HG02588 (cell line): Measurements from ENCODE around the gene CENPV.

ENCODE experiments used
- ATAC-seq: cut with Tn5 transposase; IDR thresholded peaks from one replicate; pipeline ENCODE4 v1.9.1; 2021; ENCODE audit warnings: mild to moderate bottlenecking, moderate library complexity; ENCODE audit not compliant: unreplicated experiment

Gene CENPV

DNA sequence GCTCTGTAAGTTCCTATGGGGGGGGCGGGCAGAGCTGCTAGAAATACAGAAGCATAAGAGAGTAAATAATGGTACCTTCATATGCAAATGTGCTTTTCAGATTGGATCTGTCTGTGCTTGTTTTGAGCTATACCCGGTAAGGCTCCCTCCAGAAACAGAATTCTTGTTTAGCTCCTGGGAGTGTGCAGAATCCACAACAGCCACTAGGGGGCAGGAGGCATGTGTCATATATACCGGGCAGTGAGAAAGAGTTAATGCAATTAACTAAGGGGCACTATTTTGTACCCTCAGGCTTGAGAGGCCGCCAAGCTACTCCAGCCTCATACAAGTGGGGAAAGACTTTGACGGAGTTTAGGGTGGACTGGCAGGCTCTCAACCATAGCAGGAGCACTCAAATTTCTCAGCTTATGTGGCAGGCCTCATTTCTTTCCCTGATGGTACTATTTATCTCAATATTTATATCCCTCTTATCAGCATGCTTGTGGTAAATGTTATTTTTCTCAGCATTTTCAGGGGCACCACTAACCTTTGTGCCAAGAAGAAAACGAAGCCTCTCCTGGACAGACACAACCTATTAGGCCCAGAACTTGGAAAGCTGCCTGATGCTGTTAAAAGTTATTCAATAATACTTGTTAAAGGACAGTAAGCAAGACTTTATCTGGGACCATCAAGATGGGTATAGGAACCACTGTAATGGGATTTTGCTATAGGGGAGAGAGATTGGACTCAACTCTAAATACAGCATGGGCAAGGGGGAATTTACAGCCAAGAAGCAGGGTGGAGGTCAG lies 10.7 kb upstream of the CENPV start:
- peak; percentile 68 for ATAC-seq

DNA sequence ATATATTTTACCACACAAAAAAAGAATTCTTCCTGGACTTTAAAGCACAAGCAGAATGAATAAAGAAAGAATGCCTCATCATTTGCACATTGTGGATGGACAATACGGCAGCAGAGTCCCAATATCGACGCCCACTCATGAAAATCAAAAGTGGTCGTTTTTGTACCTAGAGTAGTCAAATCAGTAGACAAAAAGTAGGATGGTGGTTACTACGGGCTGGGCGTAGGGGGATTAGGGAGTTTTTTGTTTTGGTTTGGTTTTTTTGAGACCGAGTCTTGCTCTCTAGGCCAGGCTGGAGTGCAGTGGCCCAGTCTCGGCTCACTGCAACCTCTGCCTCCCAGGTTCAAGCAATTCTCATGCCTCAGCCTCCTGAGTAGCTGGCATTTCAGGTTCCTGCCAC lies 8.6 kb upstream of the CENPV start:
- ATAC-seq = no peak

DNA sequence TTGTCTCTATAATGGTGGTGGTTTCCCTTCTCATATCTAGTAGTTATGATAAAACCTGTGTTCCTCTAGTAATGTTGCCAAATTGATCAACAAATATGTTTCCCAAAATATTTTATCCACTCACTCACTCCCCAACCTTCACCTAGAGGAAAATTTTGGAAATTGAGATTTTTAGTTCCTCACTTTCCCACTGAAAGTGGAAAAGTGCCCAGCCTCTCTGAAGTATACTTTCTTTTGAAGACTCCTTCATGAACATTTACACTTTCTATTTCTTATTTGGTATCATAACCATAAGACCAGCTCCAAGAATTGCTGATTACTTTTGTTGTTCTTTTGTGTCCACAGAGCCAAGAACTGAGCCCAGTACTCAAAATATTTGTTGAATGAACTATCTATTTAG lies 5.1 kb upstream of the CENPV start:
- no peak for ATAC-seq

DNA sequence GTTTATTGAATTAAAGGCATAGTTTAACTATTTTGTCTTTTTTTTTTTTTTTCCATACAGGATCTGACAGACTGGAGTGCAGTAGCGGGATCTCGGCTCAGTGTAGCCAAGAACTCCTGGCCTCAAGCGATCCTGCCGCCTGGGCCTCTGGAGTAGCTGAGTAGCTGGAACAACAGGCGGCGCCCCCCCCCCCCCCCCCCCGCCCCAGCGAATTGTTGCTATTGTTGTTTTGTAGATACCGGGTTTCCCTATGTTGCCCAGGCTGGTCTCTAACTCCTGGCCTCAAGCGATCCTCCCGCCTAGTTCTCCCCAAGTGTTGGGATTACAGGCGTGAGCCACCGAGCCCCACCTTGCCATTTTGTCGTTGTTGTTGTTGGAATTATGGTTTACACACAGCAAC lies 1.3 kb upstream of the CENPV start:
- no peak for ATAC-seq

DNA sequence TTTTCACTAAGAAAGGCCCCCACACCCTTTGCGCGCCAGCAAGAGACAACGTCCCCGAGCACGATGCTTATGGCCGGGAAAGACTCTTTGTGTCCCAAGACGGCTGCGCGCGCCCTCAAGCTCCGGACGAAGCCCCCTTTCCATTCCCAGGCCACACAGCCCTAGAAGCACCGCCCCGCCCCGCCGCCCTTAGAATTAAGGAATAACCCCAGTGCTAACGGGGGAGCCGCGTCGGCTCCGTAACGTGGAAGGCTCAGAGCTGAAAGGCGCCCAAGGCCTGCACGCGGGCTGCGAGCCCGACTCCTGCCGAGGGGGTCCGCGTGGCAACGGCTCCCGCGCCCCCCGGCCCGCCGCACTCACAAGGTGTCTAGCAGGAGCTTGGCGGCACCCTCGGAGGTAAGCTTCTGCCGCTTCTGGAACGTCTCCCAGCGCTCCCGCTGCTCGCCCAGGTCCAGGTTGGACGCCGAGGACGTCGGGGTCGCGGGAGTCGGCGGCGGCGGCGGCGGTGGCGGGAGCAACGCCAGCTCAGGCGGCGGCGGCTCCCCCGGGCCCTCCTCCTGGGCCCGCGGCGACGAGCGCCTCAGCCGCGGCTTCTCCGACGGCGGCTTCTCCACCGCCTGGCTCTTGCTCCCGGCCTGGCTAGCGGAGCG lies 477 bp downstream of the CENPV start:
- ATAC-seq = peak; percentile 43

DNA sequence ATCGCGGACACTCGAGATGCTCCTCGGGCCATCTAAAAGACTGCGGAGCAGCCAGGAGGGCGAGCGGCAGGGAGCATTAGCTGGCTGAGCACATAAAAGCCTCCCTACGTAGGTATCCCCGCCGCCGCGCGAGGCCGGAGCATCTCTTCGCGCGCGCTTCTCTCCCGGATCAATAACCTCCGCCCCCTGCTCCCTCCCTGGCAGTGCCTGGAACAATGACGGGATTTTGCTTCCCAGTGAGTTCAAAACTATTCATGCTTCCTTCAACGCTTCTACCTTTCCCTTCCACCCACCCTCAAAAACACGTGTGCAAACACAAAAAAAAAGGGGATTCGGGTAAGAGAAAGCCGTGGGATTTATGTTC lies 984 bp downstream of the CENPV start:
- no peak for ATAC-seq

DNA sequence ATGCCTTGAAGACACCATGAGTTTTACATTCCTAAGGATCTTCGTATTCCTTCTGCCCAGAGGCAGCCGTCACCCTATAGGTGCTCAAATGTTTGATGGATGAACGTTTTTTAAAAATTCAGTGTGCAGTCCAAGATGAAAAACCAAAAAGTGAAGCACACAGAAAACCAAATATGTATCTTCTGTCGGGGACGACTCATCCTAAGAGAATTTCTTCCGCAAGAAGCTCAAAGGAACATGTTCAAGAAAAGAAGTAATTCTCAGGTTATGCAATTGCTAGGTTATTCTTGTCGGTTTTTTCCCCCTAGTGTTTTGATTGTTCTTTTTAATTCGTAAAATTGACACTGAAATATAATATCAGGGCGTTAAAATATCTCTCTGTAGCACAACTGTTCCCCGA lies 1.4 kb downstream of the CENPV start:
- no peak for ATAC-seq

DNA sequence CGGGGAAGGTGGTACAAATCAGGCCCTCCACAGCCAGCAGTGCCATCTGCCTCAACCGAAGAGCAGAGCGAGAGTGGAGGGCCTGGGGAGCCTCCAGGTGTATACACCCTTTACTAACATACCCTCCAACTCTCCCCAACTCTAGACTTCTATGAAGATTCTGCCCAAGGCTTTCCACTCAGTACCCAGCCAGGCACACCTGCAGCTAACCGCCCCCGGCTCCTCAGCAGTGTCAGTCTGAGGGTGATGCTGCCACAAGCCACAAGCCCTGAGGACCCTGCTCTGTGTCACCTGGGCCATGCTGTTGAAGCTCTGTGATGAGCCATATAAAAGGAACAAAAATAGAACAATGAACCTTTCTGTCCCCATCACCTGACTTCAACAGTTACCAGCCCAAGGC lies 3.8 kb downstream of the CENPV start:
- ATAC-seq = no peak

DNA sequence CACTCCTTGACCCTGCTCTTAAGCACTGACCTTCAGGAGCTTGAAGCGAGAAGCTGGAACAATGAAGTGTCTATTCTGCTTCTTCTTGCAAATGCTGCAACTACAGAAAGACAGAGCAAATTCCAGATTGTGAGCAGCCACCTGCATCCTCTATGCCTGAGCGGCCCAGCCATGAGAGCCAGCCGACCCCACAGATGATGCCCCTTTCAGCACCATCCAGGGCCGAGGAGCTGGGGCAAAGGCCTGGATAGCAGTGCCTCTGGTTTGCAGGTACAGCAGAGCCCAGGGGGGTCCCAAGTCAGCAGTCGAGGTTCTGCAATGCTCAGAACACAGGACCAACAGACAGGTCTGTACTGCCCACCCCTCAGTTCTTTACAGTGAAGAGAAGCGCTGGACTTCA lies 4.7 kb downstream of the CENPV start:
- ATAC-seq = no peak

DNA sequence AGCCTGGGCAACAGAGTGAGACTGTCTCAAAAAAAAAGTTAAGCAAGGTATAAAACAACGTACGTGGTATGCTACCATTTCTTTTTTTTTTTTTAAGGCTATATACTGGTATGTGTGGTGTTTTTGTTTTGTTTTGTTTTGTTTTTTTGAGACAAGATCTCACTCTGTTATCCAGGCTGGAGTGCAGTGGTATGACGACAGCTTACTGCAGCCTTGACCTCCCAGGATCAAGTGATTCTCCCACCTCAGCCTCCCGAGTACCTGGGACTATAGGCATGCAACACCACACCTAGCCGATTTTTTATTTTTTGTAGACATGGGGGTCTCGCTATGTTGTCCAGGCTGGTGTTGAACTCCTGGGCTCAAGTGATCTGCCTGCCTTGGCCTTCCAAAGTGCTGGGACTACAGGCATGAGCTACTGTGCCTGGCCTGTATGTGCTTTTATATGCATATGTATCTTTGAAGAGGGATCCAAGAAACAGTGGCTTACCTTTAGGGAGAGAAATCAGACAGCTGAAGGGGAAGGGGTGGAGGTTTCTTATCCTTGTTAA lies 6.5 kb downstream of the CENPV start:
- no peak for ATAC-seq

DNA sequence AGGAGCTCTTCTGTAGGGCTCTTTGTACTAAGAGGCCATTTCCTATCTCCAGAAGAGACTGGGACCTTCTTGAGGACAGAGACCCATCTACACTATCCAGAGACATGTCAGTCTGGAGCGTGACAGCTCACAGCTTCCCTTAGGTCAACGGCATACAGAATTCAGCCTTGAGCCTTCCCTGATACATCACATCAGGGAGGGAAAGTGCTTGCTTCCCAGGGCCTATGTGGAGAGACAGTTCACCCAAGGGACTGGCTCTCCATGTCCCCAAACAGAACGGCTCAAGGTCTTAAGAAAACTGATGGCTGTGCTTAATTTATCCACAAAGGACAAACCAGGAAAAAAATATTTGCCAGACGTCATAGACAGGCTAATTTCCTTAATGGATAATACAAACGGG lies 7.7 kb downstream of the CENPV start:
- no peak for ATAC-seq

DNA sequence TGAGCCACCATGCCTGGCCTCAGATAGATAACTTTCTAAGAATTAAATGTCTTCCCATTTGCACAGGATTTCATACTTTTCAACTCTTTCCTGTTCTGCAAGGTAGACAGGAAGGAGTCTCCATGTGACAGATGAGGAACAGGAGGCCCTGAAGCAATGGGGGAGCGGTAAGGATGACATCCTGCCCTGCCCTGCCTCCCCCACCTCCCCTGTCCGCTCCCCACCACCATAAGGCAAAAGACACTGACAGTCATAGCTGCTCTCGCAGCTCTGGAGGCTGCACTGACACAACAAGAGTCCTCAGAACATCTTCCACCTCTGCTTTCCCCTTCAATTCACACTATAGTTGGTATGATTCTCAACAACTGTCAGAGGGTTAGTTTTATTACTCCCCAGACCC lies 9.7 kb downstream of the CENPV start:
- no peak for ATAC-seq

DNA sequence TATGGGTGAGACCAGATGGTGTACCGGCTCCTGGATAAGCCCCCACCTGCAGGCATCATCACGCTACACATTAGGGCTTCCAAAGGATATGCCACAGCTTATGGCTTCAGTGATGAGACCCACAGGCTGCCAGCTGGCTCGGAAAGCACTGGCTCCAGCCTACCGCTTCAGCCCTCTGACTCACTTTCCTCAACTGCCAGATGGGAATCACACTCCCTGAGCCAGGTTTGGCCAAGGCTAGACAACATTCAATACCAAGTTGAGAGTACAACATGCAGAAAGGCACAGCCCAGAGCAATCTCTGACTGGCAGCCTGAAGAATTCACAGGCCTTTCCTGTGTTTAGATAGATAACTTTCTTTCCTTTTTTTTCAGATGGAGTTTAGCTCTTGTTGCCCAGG lies 10.3 kb downstream of the CENPV start:
- no peak for ATAC-seq

DNA sequence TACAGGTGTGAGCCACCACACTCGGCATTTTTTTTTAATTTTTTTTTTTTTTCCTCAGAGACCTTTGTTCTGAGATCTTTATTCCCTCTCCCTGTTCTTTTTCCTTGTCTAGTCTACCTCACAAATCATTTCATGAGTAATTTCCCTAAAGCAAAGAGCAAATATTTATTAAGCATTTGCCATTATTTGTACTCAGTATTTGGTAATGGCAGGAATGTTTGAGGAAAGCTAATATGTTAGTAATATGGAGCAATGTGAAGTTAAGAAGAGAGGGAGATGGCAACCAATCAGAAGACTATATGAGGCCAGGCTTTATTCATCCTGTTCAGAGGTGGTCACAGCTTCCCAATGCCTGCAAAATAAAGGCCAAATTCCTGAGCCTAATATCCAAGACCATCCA lies 13.3 kb downstream of the CENPV start:
- ATAC-seq = no peak

DNA sequence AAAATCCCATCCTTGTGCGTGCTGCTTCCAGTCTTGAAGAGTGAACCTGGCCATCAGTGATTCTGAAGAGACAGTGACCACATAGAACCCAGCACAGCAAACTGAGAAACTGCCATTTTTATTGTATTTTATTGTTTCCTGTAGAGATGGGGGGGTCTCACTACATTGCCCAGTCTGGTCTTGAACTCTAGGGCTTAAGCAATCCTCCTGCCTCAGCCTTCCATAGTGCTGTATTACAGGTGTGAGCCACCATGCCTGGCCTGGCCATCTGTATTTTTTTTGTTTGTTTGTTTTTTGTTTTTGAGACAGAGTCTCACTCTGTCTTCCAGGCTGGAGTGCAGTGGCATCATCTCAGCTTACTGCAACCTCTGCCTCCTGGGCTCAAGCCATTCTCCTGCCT lies 13.9 kb downstream of the CENPV start:
- ATAC-seq = no peak

DNA sequence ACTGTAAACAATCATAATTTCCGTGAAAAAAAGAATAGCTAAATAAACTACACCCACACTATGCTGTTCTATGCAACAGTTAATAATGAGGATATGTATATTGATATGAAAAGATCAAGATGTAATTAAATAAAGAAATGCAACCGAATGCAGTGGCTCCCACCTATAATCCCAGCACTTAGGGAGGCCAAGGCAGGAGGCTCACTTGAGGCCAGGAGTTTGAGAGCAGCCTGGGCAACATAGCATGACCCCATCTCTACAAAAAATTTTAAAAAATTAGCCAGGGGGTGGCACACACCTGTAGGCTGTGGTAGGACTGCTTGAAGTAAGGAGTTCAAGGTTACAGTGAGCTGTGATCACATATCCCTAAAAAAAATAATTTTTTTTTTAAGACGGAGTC lies 14.9 kb downstream of the CENPV start:
- ATAC-seq = no peak

DNA sequence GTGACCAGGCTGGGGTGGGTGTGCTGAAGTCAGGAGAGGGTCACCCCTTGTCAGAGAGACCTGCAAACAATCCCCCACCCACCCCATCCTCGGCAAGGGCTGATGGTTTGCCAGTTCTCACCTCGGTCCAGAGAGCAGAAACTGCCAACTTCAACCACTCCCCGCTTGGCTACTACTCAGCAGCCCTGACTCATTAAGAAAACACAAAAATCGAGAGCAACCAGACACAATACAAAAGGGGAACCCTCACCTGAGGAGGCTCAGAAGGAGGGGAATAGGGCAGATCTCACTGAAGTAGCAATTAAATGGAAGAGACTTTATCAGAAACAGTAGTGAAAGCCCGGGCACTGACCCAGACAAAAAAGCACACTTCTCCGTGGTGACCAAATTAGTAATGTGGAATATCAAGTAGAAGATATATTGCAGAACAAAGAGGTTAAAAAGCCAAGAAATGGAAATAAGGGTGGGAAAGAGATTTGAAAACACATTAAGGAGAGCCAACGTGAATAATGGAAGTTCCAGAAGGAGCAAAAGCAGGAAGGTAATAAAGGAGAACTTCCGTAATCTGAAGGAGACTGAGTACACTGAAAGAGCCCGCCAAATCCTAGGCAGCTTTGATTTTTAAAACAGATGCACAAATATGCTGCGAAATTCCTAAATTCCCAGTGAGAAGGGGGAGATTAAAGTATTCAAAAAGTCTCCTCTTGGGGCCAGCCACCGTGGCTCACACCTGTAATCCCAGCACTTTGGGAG lies 23.6 kb downstream of the CENPV start:
- ATAC-seq = no peak

DNA sequence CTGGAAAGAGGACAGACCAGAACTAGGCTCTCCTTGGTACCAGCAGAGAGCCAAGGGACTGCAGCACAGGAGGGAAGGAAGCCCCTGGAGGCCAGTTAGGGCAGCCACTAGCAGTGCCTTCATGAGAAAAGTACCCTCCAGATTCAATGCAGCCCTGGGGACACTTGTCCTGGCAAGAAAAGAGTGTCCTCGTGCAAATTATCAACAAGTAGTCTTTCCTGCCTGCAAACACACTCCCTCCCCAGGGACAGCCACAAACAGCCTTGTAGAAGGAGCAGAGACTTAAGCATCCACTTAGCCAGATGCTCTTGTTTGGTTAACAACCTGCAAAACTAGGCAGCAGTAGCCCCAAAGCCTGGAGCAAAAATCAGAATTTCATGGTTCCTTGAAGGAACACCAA lies 24.3 kb downstream of the CENPV start:
- no peak for ATAC-seq

DNA sequence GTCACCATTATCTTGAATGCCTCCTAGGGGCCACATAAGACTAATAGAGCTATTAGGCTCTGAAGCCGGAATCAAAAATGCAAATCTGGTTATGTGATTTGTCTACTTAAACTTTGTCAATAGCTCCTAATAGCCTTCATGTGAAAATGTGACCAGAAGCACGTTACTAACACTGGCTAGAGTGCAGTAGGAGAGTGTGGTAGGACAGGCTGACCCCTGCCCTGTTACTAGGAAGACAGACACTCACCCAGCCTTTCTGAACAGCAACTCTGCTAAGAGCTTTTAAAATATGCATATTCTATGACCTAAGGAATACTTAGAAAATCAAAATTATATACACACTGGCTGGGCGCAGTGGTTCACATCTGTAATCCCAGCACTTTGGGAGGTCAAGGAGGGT lies 26.3 kb downstream of the CENPV start:
- no peak for ATAC-seq

DNA sequence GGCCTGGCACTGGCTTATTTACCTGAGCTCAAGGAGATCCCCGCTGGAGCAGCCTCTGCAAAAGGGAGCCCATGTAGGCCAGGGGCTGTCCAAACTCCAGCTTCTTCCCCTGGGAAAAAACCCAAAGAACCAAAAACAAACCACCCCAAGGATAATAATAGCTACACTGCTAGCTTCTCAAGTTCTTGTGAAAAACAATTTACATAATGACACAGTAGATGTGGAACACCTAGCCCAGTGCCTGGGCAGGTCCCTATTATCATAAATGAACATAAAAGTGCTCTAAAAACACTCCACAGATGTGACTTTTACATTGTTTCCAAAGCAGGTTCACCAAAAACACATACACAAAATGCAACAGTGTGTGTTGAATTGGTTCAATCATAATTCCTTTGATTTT lies 27.3 kb downstream of the CENPV start:
- no peak for ATAC-seq

DNA sequence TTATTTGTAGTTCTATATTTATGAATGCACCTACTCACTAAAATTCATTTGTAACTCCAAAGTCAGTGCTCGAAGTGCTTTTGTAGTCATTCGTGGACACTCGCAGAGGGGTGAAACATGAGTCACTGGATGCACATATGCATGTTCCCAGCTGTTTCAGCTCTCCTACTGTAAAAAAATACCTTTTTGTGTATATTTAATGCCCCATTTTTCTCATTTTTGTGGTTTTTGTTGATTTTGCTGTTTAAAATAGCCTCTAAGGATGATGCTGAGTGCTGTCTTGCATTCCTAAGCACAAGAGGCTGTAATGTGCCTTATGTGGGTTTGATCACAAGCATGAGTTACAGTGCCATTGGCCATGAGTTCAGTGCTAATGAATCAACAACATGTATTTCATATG lies 30.6 kb downstream of the CENPV start:
- no peak for ATAC-seq

DNA sequence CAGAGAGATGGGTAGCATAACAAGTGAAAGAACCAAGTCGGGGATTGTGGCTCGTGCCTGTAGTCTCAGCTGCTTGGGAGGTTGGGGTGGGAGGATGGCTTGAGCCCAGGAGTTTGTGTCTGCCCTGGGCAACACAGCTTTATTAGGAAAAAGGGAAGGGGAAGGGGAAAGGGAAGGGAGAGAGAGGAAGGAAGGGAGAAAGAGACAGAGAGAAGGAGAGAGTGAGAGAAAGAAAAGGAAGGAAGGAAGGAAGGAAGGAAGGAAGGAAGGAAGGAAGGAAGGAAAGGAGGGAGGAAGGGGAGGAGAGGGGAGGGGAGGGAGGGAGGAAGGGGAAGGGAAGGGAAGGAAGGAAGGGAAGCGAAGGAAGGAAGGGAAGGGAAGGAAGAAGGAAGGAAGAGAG lies 33.3 kb downstream of the CENPV start:
- ATAC-seq = no peak
